Measurements from ENCODE around the gene INKA2. TPM values are rescaled to one million over a fixed set of nuclear protein-coding genes. Genes with fewer than 3 reads are reported as not detected.

Gene INKA2
- polyA plus RNA-seq, 1 of the 3 experiments (the other 2 are of a cell fraction), result 1.1 TPM

DNA sequence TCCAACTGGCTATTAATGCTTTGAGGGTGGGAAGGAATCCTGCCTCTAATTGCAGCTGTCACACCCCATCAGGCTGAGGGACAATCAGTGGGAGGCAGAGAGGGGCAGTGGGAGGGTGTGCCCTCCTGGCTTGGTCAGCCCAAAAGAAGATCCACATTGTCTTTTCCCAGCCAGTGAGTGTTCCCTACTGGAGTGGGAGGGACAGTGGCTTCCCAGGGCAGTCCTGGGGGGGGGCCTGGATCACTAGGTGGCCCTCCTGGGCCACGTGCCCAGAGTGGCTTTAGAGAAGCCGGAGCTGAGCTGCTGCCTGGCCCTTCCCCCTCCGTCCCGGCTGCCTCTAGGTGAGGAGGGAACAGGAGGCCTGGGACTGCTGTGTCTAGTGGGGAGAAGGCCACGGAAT is 14.0 kb downstream of the INKA2 start:
- no peaks in the 10 kb centered on the region for H3K36me3 ChIP-seq (replicated peaks in 1 of 2; ENCODE audit: control insufficient read depth in 1 of 2, insufficient read depth in 2 of 2, low read length in 1 of 2)
- no peak for TF ChIP-seq RXRA (IDR thresholded peaks at IDR 0.05; ENCODE audit: borderline replicate concordance, low read depth)
- TF ChIP-seq JUND (IDR thresholded peaks at IDR 0.05), result no peak
- TF ChIP-seq POLR2AphosphoS5 (IDR thresholded peaks at IDR 0.05; ENCODE audit: low read depth, low read length), result no peak
- no peak for TF ChIP-seq TEAD4 (IDR thresholded peaks at IDR 0.05; ENCODE audit: borderline replicate concordance, insufficient read depth)
- no peak overlapping the region for H3K9ac ChIP-seq
- H2AFZ ChIP-seq (ENCODE audit: low read depth), result no peak overlapping the region
- no peaks in the 10 kb centered on the region for H3K9me3 ChIP-seq
- no peaks in the 10 kb centered on the region for H3K27me3 ChIP-seq (ENCODE audit: insufficient read depth)
- 83% methylated on average over 1 of the region's 5 CpGs for whole genome bisulfite sequencing (ENCODE audit: low lambda C conversion rate)
- no peak for DNase-seq
- no peaks in the 10 kb centered on the region for H3F3A ChIP-seq (replicated peaks; ENCODE audit: insufficient read depth)
- ChIA-PET CTCF (interaction anchor here (0.7 to 2.4 kb wide), 5 partner anchors 10 to 217 kb away, joined by 3 to 11 read pairs (median 6); no protein-coding TSS in a partner anchor), POLR2A (interaction anchor here (0.7 kb wide), 1 partner anchor 14 kb away, joined by 3 read pairs; the partner anchor contains the start of gene INKA2)
- H3K79me2 ChIP-seq (ENCODE audit: insufficient read depth), result no peaks in the 10 kb centered on the region
- no peak overlapping the region for H3K27ac ChIP-seq (ENCODE audit: low read depth in 2 of 2, low read length in 1 of 2)
- H3K4me2 ChIP-seq, result no peak overlapping the region
- H3K4me1 ChIP-seq (ENCODE audit: control insufficient read depth in 1 of 2, insufficient read depth in 2 of 2, low read depth in 1 of 2, low read length in 1 of 2), result no peaks in the 10 kb centered on the region
- no peaks in the 10 kb centered on the region for H3K9me2 ChIP-seq
- no peaks in the 10 kb centered on the region for H4K20me1 ChIP-seq (ENCODE audit: insufficient read depth)
- H3K4me3 ChIP-seq (ENCODE audit: low read depth in 2 of 2, low read length in 1 of 2), result no peak overlapping the region

GRCh38 chr1:111723871-111724270 is 15.3 kb downstream of the INKA2 start:
- Histone ChIP-seq H3K27ac (ENCODE audit: low read depth in 2 of 2, low read length in 1 of 2) (no peak overlapping the region), H3K9ac (no peak overlapping the region), H2AFZ (ENCODE audit: low read depth) (no peak overlapping the region), H3F3A (replicated peaks; ENCODE audit: insufficient read depth) (no peaks in the 10 kb centered on the region), H4K20me1 (ENCODE audit: insufficient read depth) (no peaks in the 10 kb centered on the region), H3K79me2 (ENCODE audit: insufficient read depth) (no peaks in the 10 kb centered on the region), H3K4me1 (ENCODE audit: control insufficient read depth in 1 of 2, insufficient read depth in 2 of 2, low read depth in 1 of 2, low read length in 1 of 2) (no peaks in the 10 kb centered on the region), H3K9me2 (no peaks in the 10 kb centered on the region), H3K27me3 (ENCODE audit: insufficient read depth) (no peaks in the 10 kb centered on the region), H3K4me2 (no peak overlapping the region), H3K4me3 (ENCODE audit: low read depth in 2 of 2, low read length in 1 of 2) (no peak overlapping the region), H3K9me3 (no peaks in the 10 kb centered on the region), H3K36me3 (replicated peaks in 1 of 2; ENCODE audit: control insufficient read depth in 1 of 2, insufficient read depth in 2 of 2, low read length in 1 of 2) (no peaks in the 10 kb centered on the region)
- no peak for DNase-seq
- POLR2A ChIA-PET, result no interaction called here
- CTCF ChIA-PET, result interaction anchor here (0.9 kb wide), 1 partner anchor 9 kb away, joined by 3 read pairs; no protein-coding TSS in a partner anchor
- TF ChIP-seq RAD21 (IDR thresholded peaks at IDR 0.05; ENCODE audit: low read length), result no peak
- WGBS (ENCODE audit: low lambda C conversion rate), result 38% methylated on average over 1 of the region's 1 CpG

GRCh38 chr1:111723091-111723806 is 15.9 kb downstream of the INKA2 start:
- Histone ChIP-seq H4K20me1 (ENCODE audit: insufficient read depth) (no peaks in the 10 kb centered on the region), H3K4me1 (ENCODE audit: control insufficient read depth in 1 of 2, insufficient read depth in 2 of 2, low read depth in 1 of 2, low read length in 1 of 2) (no peaks in the 10 kb centered on the region), H3K4me3 (ENCODE audit: low read depth in 2 of 2, low read length in 1 of 2) (no peak overlapping the region), H3F3A (replicated peaks; ENCODE audit: insufficient read depth) (no peaks in the 10 kb centered on the region), H2AFZ (ENCODE audit: low read depth) (no peak overlapping the region), H3K79me2 (ENCODE audit: insufficient read depth) (no peaks in the 10 kb centered on the region), H3K9me2 (no peaks in the 10 kb centered on the region), H3K36me3 (replicated peaks in 1 of 2; ENCODE audit: control insufficient read depth in 1 of 2, insufficient read depth in 2 of 2, low read length in 1 of 2) (no peaks in the 10 kb centered on the region), H3K4me2 (no peak overlapping the region), H3K27ac (ENCODE audit: low read depth in 2 of 2, low read length in 1 of 2) (no peak overlapping the region), H3K27me3 (ENCODE audit: insufficient read depth) (no peaks in the 10 kb centered on the region), H3K9ac (no peak overlapping the region), H3K9me3 (no peaks in the 10 kb centered on the region)
- 79% methylated on average over 7 of the region's 7 CpGs for WGBS (ENCODE audit: low lambda C conversion rate)
- DNase-seq, result no peak
- POLR2A ChIA-PET, result no interaction called here
- CTCF ChIA-PET, result no interaction called here
- TF ChIP-seq MAX (IDR thresholded peaks at IDR 0.05; ENCODE audit: low read depth) (no peak), IRF3 (IDR thresholded peaks at IDR 0.05; ENCODE audit: low read depth, low read length) (no peak), SMC3 (IDR thresholded peaks at IDR 0.05; ENCODE audit: low read depth, low read length) (no peak), EP300 (IDR thresholded peaks at IDR 0.05; ENCODE audit: borderline replicate concordance in 1 of 2, low read depth in 1 of 2, low read length in 1 of 2) (no peak), NRF1 (IDR thresholded peaks at IDR 0.05; ENCODE audit: low read depth, low read length) (no peak), FOSL2 (IDR thresholded peaks at IDR 0.05; ENCODE audit: borderline replicate concordance, low read depth) (no peak), ZBTB33 (IDR thresholded peaks at IDR 0.05; ENCODE audit: borderline replicate concordance, low read depth) (no peak), MEF2A (IDR thresholded peaks at IDR 0.05; ENCODE audit: borderline replicate concordance, low read depth) (no peak), TCF12 (IDR thresholded peaks at IDR 0.05) (no peak), EZH2phosphoT487 (IDR thresholded peaks at IDR 0.05; ENCODE audit: borderline replicate concordance, low read depth) (no peak), CTCF (IDR thresholded peaks at IDR 0.05) (no peak), GATA2 (CRISPR knock-in tag; IDR thresholded peaks at IDR 0.05) (no peak), YY1 (IDR thresholded peaks at IDR 0.05; ENCODE audit: low read depth) (no peak)
